OCI-M2 (cell line): Measurements from ENCODE around the gene DBNDD2.

Experiments
- DNase-seq: peaks from one replicate; lab custom pipeline; 2025; ENCODE audit not compliant: unreplicated experiment; lab: John Stamatoyannopoulos, UW

DBNDD2 gene

GRCh38 chr20:45448270-45448669, 40.2 kb downstream of the DBNDD2 start:
- no peak for DNase-seq

GRCh38 chr20:45449528-45449927, 41.4 kb downstream of the DBNDD2 start:
- no peak for DNase-seq

- DNase-seq: no peak
Measured at GRCh38 chr20:45450097-45450818, 42.2 kb downstream of the DBNDD2 start.

GRCh38 chr20:45452238-45452637, 44.1 kb downstream of the DBNDD2 start:
- no peak for DNase-seq

GRCh38 chr20:45452772-45453691, 44.9 kb downstream of the DBNDD2 start:
- DNase-seq: no peak

GRCh38 chr20:45456632-45457031, 48.5 kb downstream of the DBNDD2 start:
- no peak for DNase-seq

GRCh38 chr20:45459606-45460005, 51.5 kb downstream of the DBNDD2 start:
- no peak for DNase-seq
